ENCODE data around the gene LRRC7.
"Not testable (repeated sequence)": the region's sequence is repeated elsewhere in the genome, so short reads cannot be mapped to it uniquely, and the experiment has no call there.

Gene LRRC7

DNA sequence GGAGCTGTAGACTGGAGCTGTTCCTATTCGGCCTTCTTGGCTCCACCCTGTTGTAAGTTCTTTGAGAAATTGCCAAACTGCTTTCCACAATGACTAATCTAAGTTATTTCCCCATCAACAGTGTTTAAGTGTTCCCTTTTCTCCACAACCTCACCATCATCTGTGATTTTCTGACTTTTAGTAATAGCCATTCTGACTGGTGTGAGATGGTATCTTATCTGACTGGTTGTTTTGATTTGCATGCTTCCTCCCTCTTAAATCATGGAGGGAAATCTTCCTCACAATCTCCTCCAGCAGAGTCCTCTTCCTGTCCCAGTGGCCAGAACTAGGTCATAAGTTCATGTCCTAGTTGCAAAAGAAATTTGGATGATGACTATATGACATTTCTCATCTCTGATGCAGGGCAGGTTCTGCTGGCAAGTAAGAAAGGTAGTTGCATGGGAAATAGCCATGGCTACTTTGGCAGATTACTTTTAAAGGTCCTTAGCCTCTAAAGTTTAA, 343.6 kb downstream of the LRRC7 start:
- DNase-seq: no peak

DNA sequence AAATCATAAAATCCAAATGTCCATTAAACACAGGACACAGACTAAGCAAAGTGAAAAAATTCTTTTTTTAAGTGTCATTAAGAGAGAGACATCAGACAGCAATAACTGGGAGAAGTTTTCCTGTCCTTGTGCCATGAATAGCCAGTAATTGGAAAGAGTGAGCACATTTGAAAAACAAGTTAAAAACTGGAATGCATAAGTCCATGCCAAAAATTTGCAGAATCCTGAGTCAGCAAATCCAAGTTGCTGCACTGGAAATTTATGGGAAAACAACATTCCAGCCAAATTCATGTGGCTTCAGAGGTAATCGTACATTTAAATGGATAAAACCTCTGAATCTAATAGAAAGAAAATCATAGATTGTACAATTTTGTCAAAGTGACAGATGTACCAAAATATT, 346.3 kb downstream of the LRRC7 start:
- no peak for DNase-seq

DNA sequence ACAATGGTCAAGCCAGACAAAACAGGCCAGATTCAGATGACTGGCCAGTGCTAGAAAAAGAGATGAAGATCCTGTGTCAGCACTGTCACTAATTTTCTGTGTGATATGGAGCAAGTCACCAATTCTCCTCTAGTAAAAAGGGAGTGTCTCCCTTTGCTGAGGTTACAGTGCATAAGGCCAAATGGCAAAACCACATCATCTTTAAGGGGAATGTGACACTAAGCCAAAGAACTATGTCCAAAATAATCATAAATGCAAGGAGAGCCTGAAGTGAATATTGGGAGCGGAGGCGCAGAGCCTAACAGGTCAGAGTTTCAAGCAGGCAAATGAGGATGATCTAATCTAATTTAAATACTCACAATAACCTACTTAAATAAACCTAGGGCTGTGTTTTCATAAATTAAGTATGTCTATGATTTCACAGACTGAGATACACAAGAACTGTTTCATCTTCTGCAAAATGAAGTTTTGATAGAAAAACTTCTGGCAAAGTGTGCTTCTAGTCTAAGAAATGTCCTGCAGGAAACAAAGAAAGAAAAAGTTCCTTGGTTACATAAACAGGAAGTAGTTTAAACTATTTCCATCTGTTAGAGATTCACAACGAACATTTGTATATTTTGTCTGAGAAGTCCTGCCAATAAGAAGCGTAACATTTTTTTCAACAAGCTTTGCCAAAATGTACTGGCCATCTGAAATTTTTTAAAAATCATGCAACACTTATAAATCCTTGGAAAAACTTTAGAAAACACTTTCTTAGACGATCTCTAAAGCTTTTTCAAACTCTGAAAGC, 347.4 kb downstream of the LRRC7 start:
- no peak for DNase-seq

DNA sequence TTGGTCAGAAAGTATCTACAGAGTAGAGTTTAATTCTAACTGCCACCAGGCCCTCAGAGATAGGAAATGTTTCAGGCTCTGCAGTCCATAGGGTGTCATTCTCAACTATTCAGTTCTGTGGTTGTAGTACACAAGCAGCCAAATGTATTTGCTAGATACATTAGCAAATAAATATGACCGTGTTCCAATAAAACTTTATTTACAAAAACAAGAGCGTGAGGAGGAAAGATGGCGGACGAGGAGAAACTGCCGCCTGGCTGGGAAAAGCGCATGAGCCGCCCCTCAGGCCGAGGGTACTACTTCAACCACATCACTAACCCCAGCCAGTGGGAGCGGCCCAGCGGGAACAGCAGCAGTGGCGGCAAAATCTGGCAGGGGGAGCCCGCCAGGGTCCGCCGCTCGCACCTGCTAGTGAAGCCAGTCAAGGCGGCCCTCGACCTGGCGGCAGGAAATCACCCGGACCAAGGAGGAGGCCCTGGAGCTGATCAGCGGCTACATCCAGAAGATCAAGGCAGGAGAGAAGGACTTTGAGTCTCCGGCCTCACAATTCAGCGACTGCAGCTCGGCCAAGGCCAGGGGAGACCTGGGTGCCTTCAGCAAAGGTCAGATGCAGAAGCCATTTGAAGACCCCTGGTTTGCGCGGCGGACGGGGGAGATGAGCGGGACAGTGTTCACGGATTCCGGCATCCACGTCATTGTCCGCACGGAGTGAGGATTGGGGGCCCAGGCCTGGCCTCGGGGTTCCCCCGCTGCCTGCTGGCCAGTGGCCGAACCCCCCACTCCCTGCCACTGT, 351.6 kb downstream of the LRRC7 start:
- DNase-seq: no peak

DNA sequence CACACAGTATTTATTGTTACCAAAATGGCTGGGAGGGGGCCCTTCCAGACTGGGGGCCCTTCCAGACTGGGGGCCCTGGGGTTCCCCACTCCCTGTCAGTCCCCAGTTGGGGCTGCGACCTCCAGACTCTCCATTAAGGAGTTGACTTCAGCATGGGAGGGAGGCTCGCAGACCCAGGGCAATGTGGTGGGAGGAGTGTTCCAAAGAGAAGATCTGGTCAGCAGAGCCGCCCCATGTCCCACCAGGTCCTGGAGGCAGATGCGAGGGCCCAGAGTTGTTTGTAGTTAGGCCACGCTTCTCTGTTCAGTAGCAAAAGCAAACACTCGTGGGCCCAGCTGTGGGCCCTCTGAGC, 352.2 kb downstream of the LRRC7 start:
- DNase-seq: no peak

DNA sequence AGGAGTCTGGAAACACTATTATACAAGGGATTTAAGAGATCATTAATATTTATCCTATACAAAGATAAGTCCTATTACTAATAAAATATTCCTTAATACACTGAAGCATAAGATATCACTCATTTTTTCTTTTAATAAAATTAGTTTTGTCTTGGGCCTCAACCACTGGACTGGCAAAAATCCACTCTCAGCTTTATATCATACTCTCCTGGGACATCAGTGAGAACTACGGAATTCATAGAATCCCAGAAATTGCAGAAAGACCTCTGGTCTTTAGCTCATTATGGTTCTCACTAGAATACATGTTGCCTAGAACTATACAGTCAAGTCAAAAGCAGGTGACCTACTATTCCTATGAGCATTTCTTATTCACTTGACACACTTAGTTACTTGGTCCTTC, 352.7 kb downstream of the LRRC7 start:
- no peak for DNase-seq

DNA sequence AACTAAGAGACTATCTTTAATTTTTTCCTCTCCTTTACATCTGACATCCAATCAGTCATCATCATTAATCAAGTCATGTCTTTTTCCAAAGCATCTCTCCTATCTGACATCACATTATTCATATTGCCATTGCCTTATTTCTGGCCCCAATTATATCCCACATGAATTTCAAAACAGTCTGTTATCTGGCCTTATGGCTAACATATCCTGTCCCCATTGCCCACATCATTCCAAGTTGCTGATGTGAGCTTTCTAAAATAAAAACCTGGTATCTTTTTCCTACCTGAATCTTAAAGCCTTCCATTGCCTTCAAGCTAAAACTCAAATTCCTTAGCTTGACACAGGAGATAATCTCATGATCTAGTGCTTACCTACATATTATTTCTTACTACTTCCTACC, 353.8 kb downstream of the LRRC7 start:
- DNase-seq: no peak

DNA sequence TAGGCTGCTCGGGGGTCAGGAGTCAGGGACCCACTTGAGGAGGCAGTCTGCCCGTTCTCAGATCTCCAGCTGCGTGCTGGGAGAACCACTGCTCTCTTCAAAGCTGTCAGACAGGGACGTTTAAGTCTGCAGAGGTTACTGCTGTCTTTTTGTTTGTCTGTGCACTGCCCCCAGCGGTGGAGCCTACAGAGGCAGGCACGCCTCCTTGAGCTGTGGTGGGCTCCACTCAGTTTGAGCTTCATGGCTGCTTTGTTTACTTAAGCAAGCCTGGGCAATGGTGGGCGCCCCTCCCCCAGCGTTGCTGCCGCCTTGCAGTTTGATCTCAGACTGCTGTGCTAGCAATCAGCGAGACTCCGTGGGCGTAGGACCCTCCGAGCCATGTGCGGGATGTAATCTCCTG, 360.5 kb downstream of the LRRC7 start:
- DNase-seq: not testable (repeated sequence)

DNA sequence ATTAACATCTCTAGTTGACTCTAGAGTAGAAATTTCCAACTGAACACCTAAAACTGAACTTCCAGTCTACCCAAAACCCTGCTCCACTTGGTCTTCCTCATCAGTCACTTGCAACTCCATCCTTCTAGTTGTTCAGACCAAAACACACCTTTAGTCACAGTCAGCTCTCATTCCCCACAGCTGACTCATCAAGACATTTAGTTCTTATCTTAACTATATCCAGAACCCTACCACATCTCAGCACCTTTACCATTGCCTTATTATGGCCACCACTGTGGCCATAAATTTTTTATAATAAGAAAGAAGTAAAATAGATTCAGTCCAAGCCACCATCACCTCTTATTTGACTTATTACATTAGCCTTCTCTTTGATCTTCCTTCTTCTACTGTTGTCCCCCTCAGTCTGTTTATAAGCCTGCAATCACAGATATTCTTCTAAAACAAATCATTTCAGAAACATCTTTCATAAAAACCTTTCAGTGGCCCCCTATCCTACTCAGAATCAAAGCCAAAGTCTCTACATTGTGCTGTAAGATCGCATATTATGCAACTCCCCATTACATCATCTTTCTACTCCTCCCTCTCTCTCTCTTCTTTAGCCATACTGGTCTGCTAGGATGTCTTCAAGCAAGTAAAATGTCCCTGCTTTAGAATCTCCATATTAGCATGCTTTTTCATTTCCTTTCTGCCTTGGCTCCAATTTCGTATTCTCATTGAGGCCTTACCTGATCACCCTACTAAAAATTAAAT, 361.8 kb downstream of the LRRC7 start:
- DNase-seq: no peak

DNA sequence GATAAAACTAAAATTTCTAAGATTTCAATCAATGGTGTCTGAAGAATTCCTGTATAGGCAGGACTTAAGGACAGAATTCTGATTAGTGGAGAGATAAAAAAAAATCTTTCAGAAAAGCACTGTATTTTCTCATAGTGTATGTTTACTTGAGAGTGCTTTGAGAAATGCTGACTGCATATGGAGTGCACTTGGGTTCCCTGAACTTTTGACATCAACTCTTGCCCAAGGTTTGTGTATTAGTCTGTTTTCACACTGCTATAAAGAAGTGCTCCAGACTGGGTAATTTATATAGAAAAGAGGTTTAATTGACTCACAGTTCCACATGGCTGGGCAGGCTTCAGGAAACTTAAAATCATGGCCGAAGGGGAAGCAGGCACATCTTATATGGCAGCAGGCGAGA, 362.7 kb downstream of the LRRC7 start:
- DNase-seq: no peak

DNA sequence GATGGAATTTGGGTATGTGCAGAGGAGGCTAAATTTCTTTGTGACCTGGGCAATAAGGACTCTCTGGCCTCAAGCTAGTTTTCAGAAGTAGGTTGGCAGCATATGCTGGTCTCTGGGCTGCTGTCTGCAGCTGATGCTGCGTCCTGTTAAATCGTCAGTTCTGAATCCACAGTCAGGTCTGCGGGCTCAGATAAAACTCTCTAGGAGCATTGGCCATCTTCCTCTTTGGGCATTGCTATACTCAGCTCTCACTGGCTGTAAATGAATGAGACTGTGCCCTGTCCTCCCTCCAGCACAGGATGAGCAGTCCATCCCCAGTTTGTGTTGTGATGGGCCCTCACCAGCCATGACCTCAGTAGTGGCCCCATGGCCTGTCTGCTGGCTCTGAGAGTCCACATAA, 365.0 kb downstream of the LRRC7 start:
- DNase-seq: no peak

DNA sequence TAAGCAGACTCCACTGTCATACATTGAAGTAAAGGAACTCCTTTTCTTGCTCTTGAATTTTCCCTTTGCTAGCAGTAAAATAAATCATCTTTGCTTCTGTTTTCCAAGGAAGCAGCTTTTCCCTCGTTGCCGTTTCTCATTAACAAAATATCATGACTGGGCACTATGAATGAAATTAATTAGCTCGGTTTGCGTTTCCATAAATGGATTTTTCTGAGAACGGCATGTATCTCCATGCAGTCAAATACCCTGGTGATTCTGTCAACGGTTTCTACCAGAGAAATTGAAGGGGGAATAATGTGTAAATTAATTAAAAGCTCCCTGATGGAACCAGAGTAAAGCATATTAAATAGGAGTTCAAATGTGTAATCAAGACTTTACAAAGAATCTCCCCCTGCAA, 372.5 kb downstream of the LRRC7 start:
- DNase-seq: no peak

DNA sequence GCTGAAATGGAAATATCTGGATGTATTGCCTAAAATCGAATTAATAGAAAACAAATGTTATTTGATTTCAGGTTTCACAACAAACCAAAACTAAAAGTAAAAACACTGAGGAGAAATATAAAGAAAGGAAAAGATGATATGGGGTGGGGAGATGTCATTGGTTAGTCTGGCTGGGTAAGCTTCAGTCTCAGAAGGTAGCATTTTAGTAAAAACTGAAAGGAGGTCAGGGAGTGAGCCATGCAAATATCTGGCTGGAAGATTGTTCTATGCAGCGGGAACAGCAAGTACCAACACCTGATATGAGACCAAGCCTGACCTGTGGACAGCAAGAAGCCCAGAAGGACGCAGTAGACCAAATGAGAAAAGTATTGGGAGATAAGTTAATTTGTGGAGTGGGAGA, 373.1 kb downstream of the LRRC7 start:
- DNase-seq: no peak

DNA sequence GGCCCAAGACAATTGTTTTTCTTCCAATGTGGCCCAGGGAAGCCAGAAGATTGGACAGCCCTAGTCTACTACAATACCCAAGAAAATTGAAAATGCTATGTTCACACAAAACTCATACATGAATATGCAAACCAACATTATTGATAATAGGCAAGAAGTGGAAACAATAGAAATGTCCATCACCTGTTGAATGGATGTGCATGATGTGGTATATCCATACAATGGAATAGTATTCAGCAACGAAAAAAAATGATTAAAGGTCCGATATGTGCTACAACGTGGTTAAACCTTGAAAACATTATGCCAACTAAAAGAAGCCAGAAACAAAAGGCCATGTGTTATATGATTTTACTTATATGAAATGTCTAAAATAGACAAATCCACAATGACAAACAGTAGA, 375.3 kb downstream of the LRRC7 start:
- no peak for DNase-seq

DNA sequence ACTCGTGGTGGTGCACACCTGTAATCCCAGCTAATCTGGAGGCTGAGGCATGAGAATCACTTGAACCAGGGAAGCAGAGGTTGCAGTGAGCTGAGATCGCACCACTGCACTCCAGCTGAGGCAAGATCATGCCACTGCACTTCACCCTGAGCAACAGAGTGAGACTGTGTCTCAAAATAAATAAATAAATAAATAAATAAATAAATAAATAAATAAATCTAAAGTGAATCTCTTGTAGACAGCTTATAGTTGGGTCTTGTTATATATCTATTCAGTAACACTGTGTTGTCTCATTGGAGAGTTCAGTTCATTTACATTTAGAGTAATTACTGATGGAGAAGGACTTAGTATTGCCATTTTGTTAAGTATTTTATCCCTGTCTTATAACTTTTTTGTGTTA, 379.2 kb downstream of the LRRC7 start:
- DNase-seq: no peak

DNA sequence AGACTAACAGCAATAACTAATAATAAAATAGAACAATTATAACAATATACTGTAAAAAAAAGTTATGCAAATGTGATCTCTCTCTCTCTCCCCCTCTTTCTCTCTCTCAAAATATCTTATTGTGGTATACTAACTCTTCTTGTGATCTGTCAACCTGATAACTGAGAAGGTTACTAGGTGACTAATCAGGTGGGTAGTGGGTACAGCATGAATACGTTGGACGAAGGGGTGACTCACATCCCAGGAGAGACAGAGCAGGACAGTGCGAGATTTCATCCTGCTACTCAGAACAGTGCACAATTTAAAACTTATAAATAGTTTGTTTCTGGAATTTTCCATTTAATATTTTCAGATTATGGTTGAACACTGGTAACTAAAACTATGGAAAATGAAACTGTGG, 380.1 kb downstream of the LRRC7 start:
- DNase-seq: no peak

DNA sequence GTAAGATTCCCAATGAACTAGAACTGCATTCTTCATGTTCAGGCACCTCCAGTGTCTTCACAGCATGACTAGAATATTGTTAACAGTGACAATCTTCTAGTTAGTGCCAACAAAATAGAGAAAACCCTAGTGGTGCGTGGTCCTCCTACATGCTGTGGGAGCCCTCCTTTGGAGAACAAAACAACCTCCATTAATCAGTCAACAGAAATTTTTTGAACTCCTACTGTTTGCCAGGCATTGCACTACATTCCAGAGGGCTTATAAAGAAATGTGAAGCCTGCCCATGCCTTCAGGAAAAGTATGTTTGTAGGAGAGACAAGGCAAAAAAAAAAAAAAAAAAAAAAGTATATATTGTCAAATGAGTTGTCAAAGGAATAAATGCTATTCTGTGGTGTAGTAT, 385.0 kb downstream of the LRRC7 start:
- DNase-seq: no peak

DNA sequence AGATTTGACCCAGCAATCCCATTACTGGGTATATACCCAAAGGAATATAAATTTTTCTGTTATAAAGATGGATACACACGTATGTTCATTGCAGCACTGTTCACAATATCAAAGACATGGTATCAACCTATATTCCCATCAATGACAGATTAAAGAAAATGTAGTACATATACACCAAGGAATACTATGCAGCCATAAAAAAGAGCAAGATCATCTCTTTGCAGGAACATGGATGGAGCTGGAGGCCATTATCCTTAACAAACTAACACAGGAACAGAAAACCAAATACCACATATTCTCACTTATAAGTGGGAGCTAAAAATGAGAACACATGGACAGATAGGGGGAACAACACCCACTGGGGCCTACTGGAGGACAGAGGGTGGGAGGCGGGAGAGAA, 394.7 kb downstream of the LRRC7 start:
- not testable (repeated sequence) for DNase-seq

DNA sequence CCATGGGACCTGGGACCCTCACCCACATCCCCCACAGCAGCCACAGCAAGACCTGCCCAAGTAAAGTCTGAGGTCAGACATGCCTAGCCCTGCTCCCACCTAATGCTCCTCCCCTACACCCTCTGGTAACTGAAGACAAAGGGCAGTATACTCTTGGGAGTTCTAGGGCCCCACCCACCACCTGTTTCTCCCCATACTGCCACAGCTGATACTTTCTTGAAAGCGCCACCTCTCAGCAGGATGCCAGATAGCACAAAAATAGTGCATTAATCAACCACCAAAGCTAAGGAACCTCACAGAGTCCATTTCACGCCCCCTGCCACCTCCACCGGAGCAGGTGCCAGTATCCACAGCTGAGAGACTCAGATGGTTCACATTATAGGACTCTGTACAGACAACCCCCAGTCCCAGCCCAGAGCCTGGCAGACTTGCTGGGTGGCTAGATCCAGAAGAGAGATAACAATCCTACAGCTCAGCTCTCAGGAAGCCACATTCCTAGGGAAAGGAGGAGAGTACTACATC, 399.6 kb downstream of the LRRC7 start:
- no peak for DNase-seq

DNA sequence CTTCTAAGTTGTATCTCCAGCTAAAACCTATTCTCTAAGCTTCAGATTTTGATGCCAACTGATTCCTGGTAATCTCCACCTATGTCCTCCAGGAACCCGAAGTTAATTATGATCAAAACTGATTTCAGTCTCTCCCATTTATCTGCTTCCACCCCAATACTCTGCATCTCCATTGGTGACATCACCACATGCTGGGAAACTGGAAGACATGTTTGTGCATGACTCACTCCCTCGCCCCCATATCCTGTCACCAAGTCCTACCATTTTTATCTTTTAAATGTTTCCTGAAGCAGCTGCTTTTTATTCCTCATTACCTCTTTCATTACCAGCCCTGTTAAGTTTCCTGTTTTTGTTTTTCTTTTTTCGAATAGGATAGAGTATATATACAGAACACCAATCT, 409.2 kb downstream of the LRRC7 start:
- DNase-seq: no peak

DNA sequence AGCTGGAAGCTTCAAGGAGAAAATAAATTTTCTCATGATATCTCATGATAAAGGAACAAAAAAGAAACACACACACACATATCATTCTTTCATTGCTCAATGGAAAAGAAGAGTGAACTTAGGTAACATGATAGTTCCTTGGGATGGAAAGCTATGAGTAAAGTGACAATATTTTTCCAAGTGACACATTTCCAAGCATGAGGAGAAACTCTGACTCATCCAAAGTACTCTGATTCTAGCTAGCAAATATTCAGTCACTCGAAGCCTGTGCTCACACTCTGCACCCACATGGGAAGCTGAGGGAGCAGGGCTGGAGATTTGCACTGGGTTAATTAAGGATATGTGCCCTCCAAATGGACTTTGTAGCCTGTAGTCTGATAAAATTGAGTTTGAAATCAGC, 415.3 kb downstream of the LRRC7 start:
- DNase-seq: no peak

DNA sequence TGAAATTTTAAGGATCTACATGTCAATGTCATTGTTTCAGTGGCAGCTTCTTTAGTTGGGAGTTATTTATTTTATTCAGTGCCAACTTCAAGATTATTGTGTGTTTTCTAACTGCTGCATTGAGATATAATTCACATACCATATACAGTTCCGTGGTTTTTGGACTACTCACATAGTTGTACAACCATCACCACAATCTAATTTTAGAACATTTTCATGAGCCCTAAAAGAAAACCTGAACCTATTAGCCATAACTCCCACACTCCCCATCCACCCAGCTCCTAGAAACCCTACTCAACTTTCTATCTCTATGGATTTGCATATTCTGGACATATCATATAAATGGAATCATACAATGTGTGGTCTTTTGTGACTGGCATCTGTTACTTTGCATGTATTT, 417.7 kb downstream of the LRRC7 start:
- DNase-seq: no peak

DNA sequence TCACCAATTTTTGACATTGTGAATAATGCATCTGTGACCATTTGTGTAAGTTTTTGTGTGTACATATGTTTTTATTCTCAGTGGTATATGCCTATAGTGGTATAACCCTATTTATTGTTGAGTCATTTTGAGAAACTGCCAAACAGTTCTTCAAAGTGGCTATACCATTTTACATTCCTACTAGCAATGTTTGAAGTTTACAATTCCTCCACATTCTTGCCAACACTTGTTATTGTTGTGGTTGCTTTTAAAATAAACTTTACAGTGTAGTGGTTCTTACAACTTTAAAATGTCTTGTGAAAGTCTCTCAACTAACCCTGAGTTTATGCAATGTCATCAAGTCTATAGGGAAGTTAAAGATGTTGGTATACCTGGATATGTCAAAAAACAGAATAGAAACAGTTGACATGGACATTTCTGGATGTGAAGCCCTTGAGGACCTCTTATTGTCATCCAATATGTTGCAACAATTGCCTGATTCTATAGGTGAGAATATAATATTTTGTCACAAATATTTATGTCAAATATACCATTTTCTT, 418.2 kb downstream of the LRRC7 start:
- no peak for DNase-seq

Data from CD4-positive, alpha-beta T cell treated with Interferon alpha-2 for 1 hour (primary cell).